T-cell (primary cell): Measurements from ENCODE around the gene CELF4. TPM values are rescaled to one million over a fixed set of nuclear protein-coding genes. Genes with fewer than 3 reads are reported as not detected.

Source experiments
- ATAC-seq, 4 experiments: fragments of 200-7000 bp in 3 of 4; fragments of 150-1000 bp in 1 of 4; cut with Tn5 transposase; replicated peaks in 1 of 4; 1 replicate in 3 of 4; 2 replicates in 1 of 4; pipeline ENCODE4 v1.10.0; 2021; ENCODE audit warnings: moderate library complexity in 3 of 4, mild to moderate bottlenecking in 2 of 4, moderate number of reproducible peaks in 1 of 4
- CTCF ChIA-PET, 2 donors: fragments of 300-600 bp; sonication (Branson Sonifier 250); formaldehyde crosslinking; loops; one replicate each; lab custom pipeline; 2022; ENCODE audit warnings: antibody characterized with exemption in 2 of 2; lab: Charles Lee
- POLR2A ChIA-PET, 2 donors: fragments of 300-600 bp; sonication (Branson Sonifier 250); formaldehyde crosslinking; loops; one replicate each; lab custom pipeline; 2022; ENCODE audit warnings: antibody characterized with exemption in 2 of 2; lab: Charles Lee
- DNase-seq, 35 experiments: peaks; one replicate each; pipeline versions ENCODE4 v3.0.0 to v3.0.0-alpha.2; 2013 to 2023
- H3K27ac ChIP-seq: one replicate; pipeline ENCODE4 v1.5.1; 2013; ENCODE audit warnings: low read length
- H3K27me3 ChIP-seq, 2 experiments: replicated peaks in 1 of 2; 1 replicate in 1 of 2; 2 replicates in 1 of 2; pipeline versions ENCODE4 v1.6.1 to v1.7.0; 2013; ENCODE audit warnings: low read length in 1 of 2, mixed read lengths in 1 of 2; ENCODE audit not compliant: control insufficient read depth in 2 of 2, insufficient read depth in 2 of 2; ENCODE audit errors: extremely low read depth in 1 of 2
- H3K36me3 ChIP-seq, 2 donors: 1 replicate in 1 of 2; 2 replicates in 1 of 2; pipeline versions ENCODE4 v1.6.1 to v1.7.0; 2013; ENCODE audit warnings: low read length in 1 of 2; ENCODE audit not compliant: control insufficient read depth in 2 of 2, insufficient read depth in 1 of 2; ENCODE audit errors: extremely low read depth in 1 of 2
- H3K4me1 ChIP-seq, 2 experiments: 1 replicate in 1 of 2; 2 replicates in 1 of 2; pipeline versions ENCODE4 v1.6.1 to v1.7.0; 2013; ENCODE audit warnings: low read length in 2 of 2, mixed read lengths in 1 of 2; ENCODE audit not compliant: insufficient read depth in 2 of 2, control insufficient read depth in 1 of 2; ENCODE audit errors: extremely low read depth in 1 of 2
- H3K4me3 ChIP-seq, 2 donors: 1 replicate in 1 of 2; 2 replicates in 1 of 2; pipeline versions ENCODE4 v1.5.1 to v1.7.0; 2013; ENCODE audit warnings: mild to moderate bottlenecking in 2 of 2, low read length in 1 of 2, moderate library complexity in 1 of 2; ENCODE audit not compliant: control insufficient read depth in 1 of 2; ENCODE audit errors: extremely low read depth in 1 of 2
- H3K9me3 ChIP-seq: 2 replicates; pipeline ENCODE4 v1.7.0; 2013
- H3K27ac Mint-ChIP-seq, 2 donors: one replicate each; pipeline ENCODE4 v1.8.0; 2020 to 2021; ENCODE audit warnings: mild to moderate bottlenecking in 2 of 2, mixed read lengths in 2 of 2
- H3K27me3 Mint-ChIP-seq, 2 donors: one replicate each; pipeline ENCODE4 v1.8.0; 2021 to 2022; ENCODE audit warnings: mixed read lengths in 2 of 2
- H3K36me3 Mint-ChIP-seq: one replicate; pipeline ENCODE4 v1.8.0; 2021; ENCODE audit warnings: mixed read lengths
- H3K4me1 Mint-ChIP-seq, 3 donors: one replicate each; pipeline ENCODE4 v1.8.0; 2020 to 2022; ENCODE audit warnings: mixed read lengths in 3 of 3, mild to moderate bottlenecking in 1 of 3
- H3K4me3 Mint-ChIP-seq, 3 donors: one replicate each; pipeline ENCODE4 v1.8.0; 2020 to 2022; ENCODE audit warnings: mild to moderate bottlenecking in 3 of 3, mixed read lengths in 3 of 3, moderate library complexity in 3 of 3
- H3K9me3 Mint-ChIP-seq, 3 donors: one replicate each; pipeline ENCODE4 v1.8.0; 2020 to 2022; ENCODE audit warnings: mixed read lengths in 3 of 3
- WGBS: methylation state at CpG from one replicate; pipeline ENCODE4 v1.1.5; 2013; ENCODE audit warnings: missing lambda C conversion rate; ENCODE audit not compliant: insufficient coverage; 5-methylcytosine and 5-hydroxymethylcytosine counted together
- total RNA-seq, 35 experiments: library from RNA in 6 of 35; stranded (reverse) in 6 of 35; fragments of 120-200 nt in 1 of 35; gene quantifications; one replicate each; pipeline versions ENCODE4 v1.2.1 to v1.2.4 and lab custom pipeline; 2013 to 2026

The CELF4 gene
- total RNA-seq, 5 donors from 2014 or later (not counting 1 experiment from before 2014, with no cell fraction given), result not detected

DNA sequence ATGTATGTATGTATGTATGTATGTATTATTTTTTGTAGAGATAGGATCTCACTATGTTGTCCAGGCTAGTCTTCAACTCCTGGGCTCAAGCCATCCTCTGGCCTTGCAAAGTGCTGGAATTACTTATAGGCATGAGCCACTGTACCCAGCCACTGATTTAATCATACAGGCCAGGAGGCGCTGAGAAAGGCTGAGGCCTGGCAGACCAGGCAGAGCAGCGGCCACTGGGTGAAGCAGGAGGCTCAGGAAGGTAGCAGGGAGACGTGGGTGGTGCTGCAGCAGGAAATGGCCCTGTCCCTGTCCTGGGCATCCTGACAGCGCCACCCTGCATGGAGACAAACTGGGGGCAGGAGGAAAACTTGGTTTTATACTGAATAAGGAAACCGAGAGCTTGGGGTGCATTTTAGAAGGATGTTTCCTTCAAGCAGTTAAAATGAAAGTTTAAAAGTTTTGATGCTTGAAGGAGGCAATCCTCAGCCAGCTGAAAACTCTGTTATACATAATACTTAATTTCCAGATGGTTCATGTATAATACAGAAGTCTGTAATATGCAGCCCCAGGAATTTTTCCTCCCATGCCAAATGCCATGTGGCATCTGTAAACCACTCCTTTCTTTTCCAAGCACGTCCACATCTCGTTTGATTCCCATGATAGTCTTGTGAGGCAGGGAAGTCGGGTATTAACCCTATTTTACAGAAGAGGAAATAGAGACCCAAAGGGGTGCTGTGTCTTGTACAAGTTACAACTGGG, 182.4 kb downstream of the CELF4 start:
- DNase-seq, result no peak
- H3K27me3 Mint-ChIP-seq, result peaks cover 5 to 13% of the 10 kb centered on the region in 2 donors

DNA sequence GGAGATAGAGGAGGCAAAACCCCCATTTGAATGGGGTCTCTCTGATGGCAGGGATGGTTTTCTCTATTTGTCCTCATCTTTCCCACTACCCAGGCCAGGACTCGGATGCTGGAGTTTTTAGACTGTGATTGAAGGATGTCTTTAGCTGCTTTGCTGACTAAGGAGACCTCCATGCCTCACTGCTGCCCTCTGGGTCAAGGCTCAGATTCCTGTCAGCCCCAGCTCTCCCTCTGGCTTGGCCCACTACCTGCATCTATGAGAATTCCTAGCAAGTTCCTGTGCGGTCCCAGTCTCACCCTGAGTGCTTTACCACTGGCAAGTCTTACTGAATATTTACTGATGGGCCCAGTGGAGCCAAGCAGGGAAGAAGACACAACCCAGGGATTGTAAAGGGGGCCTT, 184.0 kb downstream of the CELF4 start:
- H3K27me3 Mint-ChIP-seq, result peaks cover 7 to 16% of the 10 kb centered on the region in 2 donors
- H3K27me3 ChIP-seq, result peaks cover 0 to 29% of the 10 kb centered on the region in 2 experiments
- H3K4me1 Mint-ChIP-seq, result peaks cover 0 to 4% (median 3%) of the 10 kb centered on the region in 3 donors
- no peak overlapping the region for H3K27ac Mint-ChIP-seq
- no peaks in the 10 kb centered on the region for H3K9me3 ChIP-seq
- H3K4me3 Mint-ChIP-seq, result no peak overlapping the region
- ChIA-PET POLR2A (no interaction called here), CTCF (no interaction called here)
- no peak overlapping the region for H3K27ac ChIP-seq
- no peaks in the 10 kb centered on the region for H3K4me1 ChIP-seq
- H3K36me3 ChIP-seq, result no peaks in the 10 kb centered on the region
- peaks cover 0 to 5% (median 0%) of the 10 kb centered on the region in 3 donors for H3K9me3 Mint-ChIP-seq
- no peaks in the 10 kb centered on the region for H3K36me3 Mint-ChIP-seq
- no CpG with 5 or more reads among the region's 2 CpGs for WGBS
- DNase-seq (no peak), ATAC-seq (no peak)
- no peak overlapping the region for H3K4me3 ChIP-seq

More for the DNA sequence above, 182.4 kb downstream of the CELF4 start:
- 48% methylated on average over 5 of the region's 8 CpGs for WGBS
- ChIA-PET CTCF (interaction anchor here in 1 of 2 donors (0.6 to 0.7 kb wide), 2 partner anchors 21 to 1588 kb away, joined by 3 read pairs; no protein-coding TSS in a partner anchor), POLR2A (no interaction called here)
- Mint-ChIP-seq H3K4me1 (peaks cover 0 to 4% (median 3%) of the 10 kb centered on the region in 3 donors), H3K4me3 (no peak overlapping the region), H3K9me3 (peaks cover 0 to 5% (median 0%) of the 10 kb centered on the region in 3 donors), H3K36me3 (no peaks in the 10 kb centered on the region), H3K27ac (no peak overlapping the region)
- Histone ChIP-seq H3K4me3 (no peak overlapping the region), H3K4me1 (no peaks in the 10 kb centered on the region), H3K9me3 (no peaks in the 10 kb centered on the region), H3K27ac (no peak overlapping the region), H3K36me3 (no peaks in the 10 kb centered on the region), H3K27me3 (peaks cover 0 to 26% of the 10 kb centered on the region in 2 experiments)
- ATAC-seq, result no peak

DNA sequence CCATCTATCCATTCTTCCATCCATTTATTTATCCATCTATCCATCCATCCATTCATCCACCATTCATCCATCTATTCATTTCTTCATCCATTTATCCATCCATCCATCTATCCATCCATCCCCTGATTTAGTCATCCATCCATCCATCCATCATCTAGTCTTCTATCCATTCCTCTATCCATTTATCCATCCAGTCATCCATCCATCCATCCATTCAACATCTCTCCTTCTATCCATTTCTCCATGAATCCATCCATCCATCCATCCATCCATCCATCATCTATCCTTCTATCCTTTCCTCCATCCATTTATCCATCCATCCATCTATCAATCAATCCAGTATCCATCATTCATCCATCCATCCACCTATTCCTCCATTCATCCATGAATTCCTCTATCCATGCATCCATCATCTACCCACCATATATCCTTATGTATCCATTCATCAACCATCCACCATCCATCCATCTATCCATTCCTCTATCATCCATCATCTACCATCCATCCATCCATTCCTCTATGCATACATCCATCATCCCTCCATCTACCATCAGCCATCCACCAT, 185.0 kb downstream of the CELF4 start:
- peaks cover 4 to 16% of the 10 kb centered on the region in 2 donors for H3K27me3 Mint-ChIP-seq
- peaks cover 0 to 38% of the 10 kb centered on the region in 2 experiments for H3K27me3 ChIP-seq
- ChIA-PET CTCF (interaction anchor here in 1 of 2 donors (0.6 kb wide), 1 partner anchor 1971 kb away, joined by 3 read pairs; no protein-coding TSS in a partner anchor), POLR2A (no interaction called here)
- no peak overlapping the region for H3K27ac ChIP-seq
- no peak overlapping the region for H3K4me3 Mint-ChIP-seq
- no peaks in the 10 kb centered on the region for H3K4me1 Mint-ChIP-seq
- H3K4me3 ChIP-seq, result no peak overlapping the region
- no peak overlapping the region for H3K27ac Mint-ChIP-seq
- no peaks in the 10 kb centered on the region for H3K9me3 ChIP-seq
- DNase-seq (no peak), ATAC-seq (no peak)
- H3K9me3 Mint-ChIP-seq, result peaks cover 0 to 5% (median 0%) of the 10 kb centered on the region in 3 donors
- H3K36me3 Mint-ChIP-seq, result no peaks in the 10 kb centered on the region
- H3K36me3 ChIP-seq, result no peaks in the 10 kb centered on the region
- no peaks in the 10 kb centered on the region for H3K4me1 ChIP-seq

DNA sequence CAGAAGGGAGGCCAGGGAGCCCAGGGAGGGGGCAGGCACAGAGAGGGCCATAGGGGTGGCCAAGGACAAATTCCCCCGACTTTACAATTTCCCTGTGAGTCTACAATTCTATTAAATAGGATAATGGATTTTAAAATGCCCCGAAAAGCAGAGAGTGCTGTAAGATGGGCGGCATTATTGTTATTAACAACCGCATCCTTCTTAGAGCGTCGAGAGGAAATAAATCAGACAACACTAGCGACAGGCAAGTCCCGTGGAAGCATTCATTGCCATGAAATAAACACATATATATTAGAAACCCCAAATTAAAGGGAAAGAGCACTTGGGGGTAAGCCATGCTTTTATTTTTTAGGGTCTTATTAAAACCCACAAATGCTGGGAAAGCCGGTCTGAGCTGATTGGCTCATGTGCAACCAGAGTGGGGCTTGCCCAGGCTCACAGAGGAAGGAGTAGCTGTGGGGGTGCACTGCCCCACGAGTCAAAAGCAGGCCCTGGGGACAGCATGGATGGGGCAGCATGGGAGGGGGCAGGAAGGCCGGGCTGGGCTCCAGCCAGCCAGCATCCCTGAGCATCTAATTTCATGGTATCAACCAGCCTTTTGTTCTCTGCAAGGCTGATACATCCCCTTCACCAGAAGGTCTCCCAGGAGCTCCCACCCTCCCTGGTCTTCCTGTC, 187.1 kb downstream of the CELF4 start:
- ChIA-PET POLR2A (no interaction called here), CTCF (no interaction called here)
- H3K27me3 Mint-ChIP-seq, result peaks cover 2 to 12% of the 10 kb centered on the region in 2 donors
- Histone ChIP-seq H3K27me3 (peaks cover 0 to 28% of the 10 kb centered on the region in 2 experiments), H3K36me3 (no peaks in the 10 kb centered on the region), H3K4me1 (no peaks in the 10 kb centered on the region), H3K4me3 (no peak overlapping the region), H3K27ac (no peak overlapping the region), H3K9me3 (no peaks in the 10 kb centered on the region)
- H3K27ac Mint-ChIP-seq, result no peak overlapping the region
- no peaks in the 10 kb centered on the region for H3K4me1 Mint-ChIP-seq
- H3K9me3 Mint-ChIP-seq, result peaks cover 0 to 5% (median 0%) of the 10 kb centered on the region in 3 donors
- WGBS, result 34% methylated on average over 3 of the region's 11 CpGs
- no peaks in the 10 kb centered on the region for H3K36me3 Mint-ChIP-seq
- no peak overlapping the region for H3K4me3 Mint-ChIP-seq
- no peak for ATAC-seq
- no peak for DNase-seq

DNA sequence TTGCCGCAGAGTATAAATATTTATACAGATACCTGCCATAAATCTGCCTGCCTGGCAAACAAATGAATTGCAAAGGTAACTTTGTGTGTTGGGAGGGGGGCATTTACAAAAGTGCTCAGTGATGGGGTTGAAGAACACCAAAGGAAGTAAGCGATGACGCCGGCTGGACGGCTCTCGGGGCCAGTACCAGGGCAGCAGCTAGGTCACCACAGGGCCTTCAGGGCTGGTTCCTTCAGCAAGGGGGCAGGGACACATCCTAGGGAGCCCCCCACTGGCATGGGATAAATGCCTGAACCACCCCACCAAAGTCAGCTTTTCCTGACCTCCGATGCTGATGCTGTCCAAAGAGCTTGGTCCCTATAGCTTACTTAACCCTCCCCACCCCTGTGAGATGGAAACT, 190.4 kb downstream of the CELF4 start:
- no peak overlapping the region for H3K27ac ChIP-seq
- H3K36me3 ChIP-seq, result no peaks in the 10 kb centered on the region
- H3K9me3 Mint-ChIP-seq, result no peaks in the 10 kb centered on the region
- H3K4me3 ChIP-seq, result no peak overlapping the region
- H3K27ac Mint-ChIP-seq, result no peak overlapping the region
- H3K4me3 Mint-ChIP-seq, result no peak overlapping the region
- ChIA-PET CTCF (no interaction called here), POLR2A (no interaction called here)
- DNase-seq (no peak), ATAC-seq (no peak)
- no peaks in the 10 kb centered on the region for H3K36me3 Mint-ChIP-seq
- H3K27me3 ChIP-seq, result peaks cover 0 to 28% of the 10 kb centered on the region in 2 experiments
- H3K4me1 ChIP-seq, result no peaks in the 10 kb centered on the region
- H3K9me3 ChIP-seq, result no peaks in the 10 kb centered on the region
- H3K4me1 Mint-ChIP-seq, result no peaks in the 10 kb centered on the region
- WGBS, result 83% methylated on average over 5 of the region's 7 CpGs
- peaks cover 2 to 4% of the 10 kb centered on the region in 2 donors for H3K27me3 Mint-ChIP-seq

DNA sequence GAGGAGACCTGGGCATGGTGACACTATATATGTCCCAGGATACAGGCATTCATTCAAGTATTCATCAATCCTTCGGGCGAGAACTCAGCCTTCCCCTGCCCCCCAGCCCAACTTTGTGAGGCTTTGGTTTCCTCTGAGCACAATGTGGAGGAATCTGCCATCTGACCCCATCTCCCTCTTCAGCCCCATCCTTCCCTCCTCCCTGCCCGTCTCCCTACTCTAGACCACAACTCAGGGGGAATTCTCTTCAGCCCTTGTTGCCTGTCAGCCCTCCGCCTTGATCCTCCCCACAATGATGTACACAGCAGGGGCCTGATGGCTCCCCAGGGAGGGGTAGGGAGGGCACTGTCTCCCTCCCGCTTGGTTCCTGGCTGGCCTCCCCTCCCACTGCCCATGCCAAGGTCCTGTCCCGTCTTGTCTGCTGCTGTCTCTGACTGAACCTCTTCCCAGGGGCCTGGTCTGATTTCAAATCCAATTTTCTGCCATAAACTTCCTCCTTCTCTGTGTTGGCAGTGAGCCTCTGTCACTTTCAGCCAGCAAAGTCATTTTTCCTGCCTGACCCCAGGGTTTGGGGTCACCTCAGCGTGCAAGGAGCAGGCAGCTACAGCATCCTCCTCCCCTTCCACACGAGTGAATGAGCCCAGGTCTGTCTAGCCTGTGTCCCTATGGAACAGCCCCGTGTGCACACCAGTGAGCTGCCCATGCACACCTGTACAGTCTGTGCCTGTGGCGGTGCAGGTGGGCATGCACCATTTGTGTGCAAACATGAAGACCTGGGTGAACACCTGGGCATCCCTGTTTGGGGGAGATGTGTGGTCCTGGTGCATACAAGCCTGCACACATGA, 197.3 kb downstream of the CELF4 start:
- Mint-ChIP-seq H3K27ac (no peak overlapping the region), H3K27me3 (peaks cover 14 to 24% of the 10 kb centered on the region in 2 donors), H3K9me3 (no peaks in the 10 kb centered on the region), H3K4me3 (no peak overlapping the region), H3K36me3 (no peaks in the 10 kb centered on the region), H3K4me1 (no peaks in the 10 kb centered on the region)
- no peak overlapping the region for H3K4me3 ChIP-seq
- no peaks in the 10 kb centered on the region for H3K9me3 ChIP-seq
- POLR2A ChIA-PET, result no interaction called here
- DNase-seq (no peak), ATAC-seq (no peak)
- no peak overlapping the region for H3K27ac ChIP-seq
- 51% methylated on average over 7 of the region's 10 CpGs for WGBS
- no peaks in the 10 kb centered on the region for H3K4me1 ChIP-seq
- peaks cover 0 to 17% of the 10 kb centered on the region in 2 experiments for H3K27me3 ChIP-seq
- CTCF ChIA-PET, result no interaction called here
- H3K36me3 ChIP-seq, result no peaks in the 10 kb centered on the region
